Liver (tissue), 9 donors: ENCODE data around the gene CREG2. TPM values are rescaled to one million over a fixed set of nuclear protein-coding genes. Genes with fewer than 3 reads are reported as not detected.

Experiments
- DNase-seq: peaks from one replicate; pipeline ENCODE4 v3.0.0-alpha.2; 2017; ENCODE audit warnings: low spot score
- H3K27ac ChIP-seq, 2 donors: one replicate each; pipeline ENCODE4 v1.7.0; 2013; ENCODE audit warnings: inconsistent platforms in 2 of 2, low read length in 2 of 2, control low read depth in 1 of 2, low read depth in 1 of 2, mild to moderate bottlenecking in 1 of 2
- H3K27me3 ChIP-seq, 4 donors: one replicate each; pipeline versions ENCODE4 v1.6.1 to v1.7.0; 2013; ENCODE audit warnings: low read length in 3 of 4, inconsistent platforms in 1 of 4, mild to moderate bottlenecking in 1 of 4, moderate library complexity in 1 of 4; ENCODE audit not compliant: control insufficient read depth in 4 of 4, insufficient read depth in 4 of 4
- H3K36me3 ChIP-seq, 4 donors: one replicate each; pipeline versions ENCODE4 v1.6.1 to v1.7.0; 2013; ENCODE audit warnings: low read length in 3 of 4, mild to moderate bottlenecking in 3 of 4, low read depth in 1 of 4, moderate library complexity in 1 of 4; ENCODE audit not compliant: control insufficient read depth in 4 of 4, insufficient read depth in 3 of 4
- H3K4me1 ChIP-seq, 4 donors: one replicate each; pipeline versions ENCODE4 v1.6.1 to v1.7.0; 2013; ENCODE audit warnings: low read length in 3 of 4, mild to moderate bottlenecking in 3 of 4, moderate library complexity in 1 of 4; ENCODE audit not compliant: control insufficient read depth in 4 of 4, insufficient read depth in 4 of 4
- H3K4me3 ChIP-seq, 3 donors: one replicate each; pipeline versions ENCODE4 v1.6.1 to v1.7.0; 2013; ENCODE audit warnings: low read length in 3 of 3, control low read depth in 1 of 3, low read depth in 1 of 3, mild to moderate bottlenecking in 1 of 3
- H3K9ac ChIP-seq, 2 donors: one replicate each; pipeline ENCODE4 v1.7.0; 2013; ENCODE audit warnings: low read length in 2 of 2, mild to moderate bottlenecking in 2 of 2, moderate library complexity in 2 of 2, control low read depth in 1 of 2, low read depth in 1 of 2
- H3K9me3 ChIP-seq, 4 donors: one replicate each; pipeline versions ENCODE4 v1.6.1 to v1.7.0; 2013; ENCODE audit warnings: low read length in 3 of 4; ENCODE audit not compliant: control insufficient read depth in 4 of 4
- CTCF ChIP-seq: fragments of 150-350 bp; IDR thresholded peaks from 2 replicates; pipeline ENCODE4 v1.5.1; 2017; ENCODE audit warnings: improper control_type of control experiment, low read depth, low read length; ENCODE audit not compliant: missing input control
- FOXA1 ChIP-seq: IDR thresholded peaks from 2 replicates; pipeline ENCODE4 v1.6.1; 2016; ENCODE audit warnings: antibody characterized with exemption
- FOXA2 ChIP-seq: IDR thresholded peaks from 2 replicates; pipeline ENCODE4 v1.6.1; 2016; ENCODE audit warnings: antibody characterized with exemption
- GABPA ChIP-seq, 2 donors: IDR thresholded peaks in 1 of 2; conservative IDR thresholded peaks in 1 of 2; 2 replicates each; pipeline ENCODE4 v1.6.1; 2016; ENCODE audit warnings: antibody characterized with exemption in 2 of 2, mild to moderate bottlenecking in 1 of 2, moderate library complexity in 1 of 2
- JUND ChIP-seq, 2 donors: IDR thresholded peaks; 2 replicates each; pipeline ENCODE4 v1.6.1; 2016; ENCODE audit warnings: antibody characterized with exemption in 2 of 2
- NR2F2 ChIP-seq: IDR thresholded peaks from 2 replicates; pipeline ENCODE4 v1.6.1; 2016; ENCODE audit warnings: antibody characterized with exemption
- RAD21 ChIP-seq, 2 donors: IDR thresholded peaks; 2 replicates each; pipeline ENCODE4 v1.6.1; 2016; ENCODE audit warnings: antibody characterized with exemption in 2 of 2, mild to moderate bottlenecking in 2 of 2
- REST ChIP-seq: IDR thresholded peaks from 2 replicates; pipeline ENCODE4 v1.6.1; 2016; ENCODE audit warnings: antibody characterized with exemption, mild to moderate bottlenecking
- TAF1 ChIP-seq: conservative IDR thresholded peaks from 2 replicates; pipeline ENCODE4 v1.6.1; 2016; ENCODE audit warnings: antibody characterized with exemption, mild to moderate bottlenecking
- WGBS: extraction: QIAGEN DNeasy Blood & Tissue Kit; methylation state at CpG from one replicate; pipeline ENCODE4 v1.1.7; 2013; 5-methylcytosine and 5-hydroxymethylcytosine counted together
- polyA plus RNA-seq, 2 donors: library from polyadenylated mRNA; stranded (reverse) in 1 of 2; unstranded in 1 of 2; fragments of 200-250 nt in 1 of 2; fragments of >200 nt in 1 of 2; fragmentation: Nextera tagmentation in 1 of 2; extraction: Ambion mirVana in 1 of 2; gene quantifications; one replicate each; pipeline versions ENCODE4 v1.2.1 to v1.2.3, GENCODE V29; 2013 to 2015
- total RNA-seq, 2 donors: library from RNA; depleted of rRNA; stranded (reverse); fragments of >200 nt; gene quantifications; one replicate each; pipeline ENCODE4 v1.2.3, GENCODE V29; 2014
- TF ChIP-seq, protein P1 (sequence below): IDR thresholded peaks from 2 replicates; pipeline ENCODE4 v1.6.1; 2016; ENCODE audit warnings: antibody characterized with exemption
- TF ChIP-seq, protein P2 (sequence below): IDR thresholded peaks from 2 replicates; pipeline ENCODE4 v1.6.1; 2016; ENCODE audit warnings: antibody characterized with exemption
- donor health status: healthy.
- donor health status: healthy.
- donor health status: healthy.
- donor health status: healthy.
- donor health status: healthy.

The CREG2 gene
- total and polyA plus RNA-seq, 4 donors = 0.05 TPM; not detected in 3

GRCh38 chr2:101419096-101419663, 31.9 kb upstream of the CREG2 start:
- WGBS = 89% methylated on average over 10 of the region's 10 CpGs
- Histone ChIP-seq H3K4me1 (no peaks in the 10 kb centered on the region), H3K36me3 (no peaks in the 10 kb centered on the region), H3K27ac (no peak overlapping the region), H3K9ac (no peak overlapping the region), H3K4me3 (no peak overlapping the region), H3K27me3 (no peaks in the 10 kb centered on the region), H3K9me3 (no peaks in the 10 kb centered on the region)
- peak; percentile 42 for DNase-seq
- TF ChIP-seq, protein P1, sequence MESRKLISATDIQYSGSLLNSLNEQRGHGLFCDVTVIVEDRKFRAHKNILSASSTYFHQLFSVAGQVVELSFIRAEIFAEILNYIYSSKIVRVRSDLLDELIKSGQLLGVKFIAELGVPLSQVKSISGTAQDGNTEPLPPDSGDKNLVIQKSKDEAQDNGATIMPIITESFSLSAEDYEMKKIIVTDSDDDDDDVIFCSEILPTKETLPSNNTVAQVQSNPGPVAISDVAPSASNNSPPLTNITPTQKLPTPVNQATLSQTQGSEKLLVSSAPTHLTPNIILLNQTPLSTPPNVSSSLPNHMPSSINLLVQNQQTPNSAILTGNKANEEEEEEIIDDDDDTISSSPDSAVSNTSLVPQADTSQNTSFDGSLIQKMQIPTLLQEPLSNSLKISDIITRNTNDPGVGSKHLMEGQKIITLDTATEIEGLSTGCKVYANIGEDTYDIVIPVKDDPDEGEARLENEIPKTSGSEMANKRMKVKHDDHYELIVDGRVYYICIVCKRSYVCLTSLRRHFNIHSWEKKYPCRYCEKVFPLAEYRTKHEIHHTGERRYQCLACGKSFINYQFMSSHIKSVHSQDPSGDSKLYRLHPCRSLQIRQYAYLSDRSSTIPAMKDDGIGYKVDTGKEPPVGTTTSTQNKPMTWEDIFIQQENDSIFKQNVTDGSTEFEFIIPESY = no peak
- TF ChIP-seq RAD21 (IDR thresholded peaks at IDR 0.05) (peak; percentile 94 to 95), JUND (IDR thresholded peaks at IDR 0.05) (no peak), CTCF (peak; percentile 72)

DNA sequence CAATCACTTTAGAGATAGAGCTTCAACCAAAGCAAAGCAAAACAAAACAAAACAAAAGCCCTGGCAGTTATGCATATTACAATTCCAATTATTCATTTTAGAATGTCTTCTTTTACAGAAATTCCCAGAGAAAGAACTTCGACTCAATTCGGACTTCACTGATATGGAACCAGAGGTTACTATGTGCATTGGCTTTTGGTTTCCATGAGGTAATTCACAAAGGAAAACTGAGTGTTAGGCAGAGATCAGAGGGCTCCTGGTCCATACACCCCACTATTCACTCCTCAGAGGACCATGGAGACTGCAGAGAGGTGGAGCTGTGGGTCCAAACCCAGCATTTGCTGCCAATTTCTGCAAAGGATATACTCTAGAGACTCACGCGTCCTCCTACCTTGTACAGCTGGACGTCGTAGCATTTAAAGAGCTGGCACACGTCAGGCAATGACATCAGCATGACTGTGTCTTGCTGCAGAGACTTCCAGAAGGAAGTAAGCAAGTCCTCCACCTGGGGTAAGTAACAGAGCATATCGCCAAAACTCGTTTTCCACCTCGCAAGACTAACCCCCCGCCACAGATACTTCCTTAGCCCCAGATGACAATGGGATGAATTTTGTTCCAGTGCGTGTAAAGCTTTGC, 31.3 kb upstream of the CREG2 start:
- Histone ChIP-seq H3K27me3 (no peaks in the 10 kb centered on the region), H3K9me3 (no peaks in the 10 kb centered on the region), H3K4me3 (no peak overlapping the region), H3K9ac (no peak overlapping the region), H3K27ac (no peak overlapping the region), H3K36me3 (no peaks in the 10 kb centered on the region), H3K4me1 (no peaks in the 10 kb centered on the region)
- no peak for DNase-seq
- WGBS = 80% methylated on average over 12 of the region's 12 CpGs
- no peak for TF ChIP-seq TAF1
- no peak for TF ChIP-seq FOXA2
- no peak for TF ChIP-seq JUND (IDR thresholded peaks at IDR 0.05)
- no peak for TF ChIP-seq RAD21 (IDR thresholded peaks at IDR 0.05)
- TF ChIP-seq, protein P2, sequence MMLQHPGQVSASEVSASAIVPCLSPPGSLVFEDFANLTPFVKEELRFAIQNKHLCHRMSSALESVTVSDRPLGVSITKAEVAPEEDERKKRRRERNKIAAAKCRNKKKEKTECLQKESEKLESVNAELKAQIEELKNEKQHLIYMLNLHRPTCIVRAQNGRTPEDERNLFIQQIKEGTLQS = no peak
- TF ChIP-seq GABPA (IDR thresholded peaks at IDR 0.05 in 1 of 2, conservative IDR thresholded peaks at IDR 0.05 in 1 of 2) = no peak
- no peak for TF ChIP-seq NR2F2
- no peak for TF ChIP-seq FOXA1
- TF ChIP-seq REST = no peak
- TF ChIP-seq, protein P1 = no peak
